Prostate gland (tissue), 2 donors: ENCODE results near the gene SAMD13.

Source experiments
- POLR2A ChIP-seq: fragments of 450-650 bp; IDR thresholded peaks from one replicate; pipeline ENCODE4 v1.6.1; 2016; ENCODE audit warnings: antibody characterized with exemption, mild to moderate bottlenecking
- POLR2AphosphoS5 ChIP-seq: sonication (generic); formaldehyde crosslinking; IDR thresholded peaks from one replicate; pipeline ENCODE4 v1.6.1; 2017; ENCODE audit warnings: antibody characterized with exemption
- TF ChIP-seq, protein P1 (sequence below), 4 experiments: fragments of 200-600 bp in 2 of 4; fragments of 450-650 bp in 2 of 4; sonication (generic) in 2 of 4; IDR thresholded peaks; 1 replicate in 3 of 4; 2 replicates in 1 of 4; pipeline ENCODE4 v1.5.1; 2016 to 2019; ENCODE audit warnings: antibody characterized with exemption in 4 of 4, mild to moderate bottlenecking in 2 of 4, moderate library complexity in 2 of 4

DNA sequence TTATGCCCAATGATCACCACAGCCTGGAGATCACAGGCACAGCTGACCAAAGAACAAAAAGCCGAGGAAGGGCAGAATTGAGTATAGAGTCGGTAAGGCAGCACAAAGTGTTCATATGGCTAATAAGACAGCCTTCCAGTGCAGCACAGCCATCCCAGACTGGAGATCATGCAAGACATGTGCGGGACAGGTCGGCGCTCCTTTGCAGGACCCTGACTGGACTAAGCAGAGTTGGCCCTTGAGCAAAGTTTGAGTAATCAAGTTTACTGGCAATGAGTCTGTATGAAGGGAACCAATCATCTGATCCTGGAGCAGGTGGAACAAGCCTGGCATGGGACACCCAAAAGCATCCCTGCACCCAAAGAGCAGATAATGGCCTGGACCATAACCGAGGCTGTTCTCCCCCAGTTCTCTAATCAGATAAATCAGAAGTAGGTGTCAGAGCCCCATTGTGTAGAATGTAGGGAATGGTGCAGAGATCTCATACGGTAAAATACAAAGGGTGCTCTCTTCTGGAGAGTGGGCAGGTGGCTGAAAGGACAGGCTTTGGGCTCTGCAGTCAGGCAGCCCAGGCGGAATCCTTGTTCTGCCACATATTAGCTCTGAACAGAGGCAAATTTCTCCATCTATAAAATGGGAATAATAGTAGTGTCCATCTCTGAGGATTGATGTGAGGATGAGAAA lies 86.1 kb downstream of the SAMD13 start:
- no peak for TF ChIP-seq POLR2AphosphoS5
- TF ChIP-seq, protein P1, sequence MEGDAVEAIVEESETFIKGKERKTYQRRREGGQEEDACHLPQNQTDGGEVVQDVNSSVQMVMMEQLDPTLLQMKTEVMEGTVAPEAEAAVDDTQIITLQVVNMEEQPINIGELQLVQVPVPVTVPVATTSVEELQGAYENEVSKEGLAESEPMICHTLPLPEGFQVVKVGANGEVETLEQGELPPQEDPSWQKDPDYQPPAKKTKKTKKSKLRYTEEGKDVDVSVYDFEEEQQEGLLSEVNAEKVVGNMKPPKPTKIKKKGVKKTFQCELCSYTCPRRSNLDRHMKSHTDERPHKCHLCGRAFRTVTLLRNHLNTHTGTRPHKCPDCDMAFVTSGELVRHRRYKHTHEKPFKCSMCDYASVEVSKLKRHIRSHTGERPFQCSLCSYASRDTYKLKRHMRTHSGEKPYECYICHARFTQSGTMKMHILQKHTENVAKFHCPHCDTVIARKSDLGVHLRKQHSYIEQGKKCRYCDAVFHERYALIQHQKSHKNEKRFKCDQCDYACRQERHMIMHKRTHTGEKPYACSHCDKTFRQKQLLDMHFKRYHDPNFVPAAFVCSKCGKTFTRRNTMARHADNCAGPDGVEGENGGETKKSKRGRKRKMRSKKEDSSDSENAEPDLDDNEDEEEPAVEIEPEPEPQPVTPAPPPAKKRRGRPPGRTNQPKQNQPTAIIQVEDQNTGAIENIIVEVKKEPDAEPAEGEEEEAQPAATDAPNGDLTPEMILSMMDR (IDR thresholded peaks at IDR 0.05): no peak
- no peak for TF ChIP-seq POLR2A
